ENCODE measurements around the gene FBXO2. TPM values are rescaled to one million over a fixed set of nuclear protein-coding genes. Genes with fewer than 3 reads are reported as not detected.
"Not testable (repeated sequence)": the region's sequence is repeated elsewhere in the genome, so short reads cannot be mapped to it uniquely, and the experiment has no call there.

Gene FBXO2
- polyA plus RNA-seq, 1 donor: 0.35 TPM

GRCh38 chr1:11653861-11654136 lies 430 bp downstream of the FBXO2 start:
- no peak for DNase-seq

GRCh38 chr1:11653101-11653860 lies 948 bp downstream of the FBXO2 start:
- no peak for DNase-seq

- no peak for DNase-seq
These were observed 1.9 kb downstream of the FBXO2 start for GRCh38 chr1:11652203-11652780.

- no peak for DNase-seq
These were observed 3.2 kb downstream of the FBXO2 start for GRCh38 chr1:11651017-11651416.

- DNase-seq: no peak
These were observed 3.8 kb downstream of the FBXO2 start for GRCh38 chr1:11650331-11650991.

- DNase-seq: no peak
These were observed 4.5 kb downstream of the FBXO2 start for GRCh38 chr1:11649624-11650330.

GRCh38 chr1:11649237-11649623 lies 5.0 kb downstream of the FBXO2 start:
- no peak for DNase-seq

- DNase-seq: no peak
These were observed 5.5 kb downstream of the FBXO2 start for GRCh38 chr1:11648732-11649158.

GRCh38 chr1:11648039-11648438 lies 6.2 kb downstream of the FBXO2 start:
- DNase-seq: no peak

GRCh38 chr1:11647333-11647732 lies 6.9 kb downstream of the FBXO2 start:
- DNase-seq: no peak

GRCh38 chr1:11646317-11646716 lies 7.9 kb downstream of the FBXO2 start:
- DNase-seq: no peak

GRCh38 chr1:11645670-11646265 lies 8.5 kb downstream of the FBXO2 start:
- DNase-seq: no peak

- DNase-seq: no peak
These were observed 9.0 kb downstream of the FBXO2 start for GRCh38 chr1:11645270-11645669.

- no peak for DNase-seq
These were observed 10.4 kb downstream of the FBXO2 start for GRCh38 chr1:11643782-11644181.

GRCh38 chr1:11642418-11643017 lies 11.7 kb downstream of the FBXO2 start:
- not testable (repeated sequence) for DNase-seq

GRCh38 chr1:11641776-11642305 lies 12.4 kb downstream of the FBXO2 start:
- no peak for DNase-seq

- DNase-seq: no peak
These were observed 13.3 kb downstream of the FBXO2 start for GRCh38 chr1:11640944-11641343.

GRCh38 chr1:11640101-11640500 lies 14.1 kb downstream of the FBXO2 start:
- DNase-seq: no peak

- no peak for DNase-seq
These were observed 14.9 kb downstream of the FBXO2 start for GRCh38 chr1:11639372-11639771.

- DNase-seq: no peak
These were observed 16.1 kb downstream of the FBXO2 start for GRCh38 chr1:11638121-11638520.

- DNase-seq: no peak
These were observed 19.6 kb downstream of the FBXO2 start for GRCh38 chr1:11634365-11635192.
